ENCODE data around the gene TTC9C. TPM values are rescaled to one million over a fixed set of nuclear protein-coding genes. Genes with fewer than 3 reads are reported as not detected.

Gene TTC9C
- total and polyA plus RNA-seq, 7 experiments from 2014 or later: 12.0 to 53.0 (median 29.3) TPM

DNA sequence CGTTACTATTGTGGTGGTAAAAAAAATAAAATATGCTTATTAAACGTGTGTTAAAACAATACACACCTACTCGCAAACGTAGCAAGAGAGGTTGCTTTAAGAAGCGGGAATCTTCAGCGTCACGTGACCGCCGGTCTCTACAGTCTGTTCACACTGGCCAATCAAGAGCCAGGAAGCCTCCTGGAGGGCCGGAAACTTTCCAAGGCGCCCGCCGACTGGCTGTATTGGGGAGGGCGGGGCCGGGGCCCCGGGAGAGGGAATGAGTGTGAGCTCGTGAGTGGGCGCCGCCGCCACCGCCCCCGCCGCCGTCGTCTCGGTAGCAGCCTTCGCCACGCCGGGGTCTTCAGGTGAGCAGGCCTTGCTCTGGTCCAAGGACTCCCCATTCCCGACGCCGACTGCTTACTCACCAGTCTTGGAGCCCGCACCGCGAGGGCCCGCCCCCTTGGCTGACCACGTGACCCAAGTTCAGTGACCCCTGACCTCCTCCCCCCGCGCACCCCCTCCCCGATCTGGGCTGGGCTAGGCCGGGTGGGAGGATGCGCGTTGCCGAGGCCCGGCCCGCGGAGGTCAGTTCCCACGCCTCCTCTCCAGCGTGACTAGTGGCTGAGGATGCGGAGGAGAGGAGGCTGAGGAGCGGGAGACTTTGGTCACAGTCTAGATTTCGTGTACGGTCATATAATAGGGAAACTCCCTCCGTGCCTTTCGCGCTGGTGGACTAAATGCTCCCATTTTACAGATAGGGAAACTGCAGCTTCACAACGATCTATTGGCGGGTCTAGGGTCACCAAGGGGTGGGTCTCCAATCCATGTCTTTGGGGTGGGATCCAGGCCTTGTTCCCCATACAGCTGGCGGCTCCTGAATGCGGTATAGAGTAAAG lies 43.1 kb downstream of the TTC9C start, which contains the start of gene TAF6L:
TAF6L (plus strand) TSS at position 253 of the 878 bp plus-strand sequence. CDS start 4,388 bp downstream, outside the sequence.
- H3K4me3 Mint-ChIP-seq: peak within 1 kb of the TSS; percentile 88 to 98 (median 94)
- H3K9me3 Mint-ChIP-seq: no peaks in the 10 kb centered on the region
- intact Hi-C loops (cut with micrococcal nuclease): loop anchor here (1.0 kb wide), 10 partner anchors 10 to 180 kb away; partner anchors contain the start of genes POLR2G (in 2 of the 2), WDR74 (in 2 of the 2), ZBTB3 (in 2 of the 2) and HNRNPUL2 (in 1 of the 2)
- H3K27me3 Mint-ChIP-seq: no peaks in the 10 kb centered on the region
- CTCF ChIA-PET: interaction anchor here (0.6 to 2.2 kb wide), 4 partner anchors 9 to 85 kb away, joined by 3 to 10 read pairs (median 5); no protein-coding TSS in a partner anchor
- DNase-seq (peak; percentile 80 to 98 (median 82)), ATAC-seq (peak; percentile 92)
- H3K4me1 Mint-ChIP-seq: peaks cover 17 to 37% (median 27%) of the 10 kb centered on the region in 7 donors
- peaks cover 0 to 26% (median 0%) of the 10 kb centered on the region in 3 experiments for H3K36me3 ChIP-seq (ENCODE audit: control insufficient read depth in 2 of 3, insufficient read depth in 3 of 3, low read length in 3 of 3)
- no peaks in the 10 kb centered on the region for H3K27me3 ChIP-seq (ENCODE audit: control insufficient read depth in 2 of 2, insufficient read depth in 2 of 2, low read length in 2 of 2)
- H3K9me3 ChIP-seq (ENCODE audit: control insufficient read depth in 2 of 3, low read length in 3 of 3): no peaks in the 10 kb centered on the region
- peaks cover 0 to 15% (median 6%) of the 10 kb centered on the region in 5 donors for H3K36me3 Mint-ChIP-seq
- H3K4me3 ChIP-seq (ENCODE audit: low read length): peak within 1 kb of the TSS; percentile 66
- peak within 1 kb of the TSS; percentile 82 for H3K27ac ChIP-seq (ENCODE audit: low read depth, low read length)
- POLR2A ChIA-PET: interaction anchor here (0.7 to 7.7 kb wide), 27 partner anchors 9 to 179 kb away, joined by 3 to 74 read pairs (median 6); partner anchors contain the start of genes C11orf98, CSKMT, HNRNPUL2 and INTS5
- peak within 1 kb of the TSS; percentile 89 to 97 (median 94) for H3K27ac Mint-ChIP-seq
- H3K4me1 ChIP-seq (ENCODE audit: control insufficient read depth in 2 of 2, insufficient read depth in 2 of 2, low read length in 2 of 2): peaks cover 10 to 13% of the 10 kb centered on the region in 2 donors

DNA sequence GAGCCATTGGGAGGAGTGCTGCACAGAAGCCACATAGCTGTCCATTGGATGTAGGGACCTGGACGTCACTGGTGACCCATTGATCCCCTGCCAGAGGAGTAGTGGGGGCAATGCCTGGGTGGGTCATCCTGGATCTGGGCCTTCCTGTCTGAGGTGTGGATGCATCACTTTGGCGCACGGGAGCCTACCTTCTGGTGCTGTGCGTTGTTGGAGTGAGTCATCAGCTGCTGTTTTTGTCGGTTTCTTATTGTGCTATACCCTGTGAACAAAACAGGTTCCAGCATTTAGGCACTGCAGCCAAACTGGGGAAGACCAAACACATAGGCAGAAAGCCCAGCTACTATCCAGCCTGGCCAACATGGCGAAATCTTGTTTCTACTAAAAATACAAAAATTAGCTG lies 46.1 kb downstream of the TTC9C start:
- no peaks in the 10 kb centered on the region for H3K27me3 ChIP-seq (ENCODE audit: control insufficient read depth in 2 of 2, insufficient read depth in 2 of 2, low read length in 2 of 2)
- intact Hi-C loops (cut with micrococcal nuclease): no loop called here
- no peak overlapping the region for H3K27ac ChIP-seq (ENCODE audit: low read depth, low read length)
- no peaks in the 10 kb centered on the region for H3K27me3 Mint-ChIP-seq
- peaks cover 10 to 13% of the 10 kb centered on the region in 2 donors for H3K4me1 ChIP-seq (ENCODE audit: control insufficient read depth in 2 of 2, insufficient read depth in 2 of 2, low read length in 2 of 2)
- no peaks in the 10 kb centered on the region for H3K9me3 Mint-ChIP-seq
- H3K36me3 Mint-ChIP-seq: peaks cover 0 to 22% (median 7%) of the 10 kb centered on the region in 5 donors
- peak overlapping the region in 1 of 9 donors; percentile 49 for H3K27ac Mint-ChIP-seq
- DNase-seq (no peak), ATAC-seq (no peak)
- peaks cover 21 to 36% (median 27%) of the 10 kb centered on the region in 7 donors for H3K4me1 Mint-ChIP-seq
- peaks cover 0 to 33% (median 0%) of the 10 kb centered on the region in 3 experiments for H3K36me3 ChIP-seq (ENCODE audit: control insufficient read depth in 2 of 3, insufficient read depth in 3 of 3, low read length in 3 of 3)
- ChIA-PET CTCF (interaction anchor here (1.3 kb wide), 1 partner anchor 12 kb away, joined by 6 read pairs; the partner anchor contains the start of gene TMEM179B), POLR2A (interaction anchor here (0.8 to 3.3 kb wide), 9 partner anchors 13 to 109 kb away, joined by 3 to 15 read pairs (median 4); partner anchors contain the start of genes HNRNPUL2, POLR2G, TTC9C and ZBTB3)
- H3K4me3 ChIP-seq (ENCODE audit: low read length): no peak overlapping the region
- H3K9me3 ChIP-seq (ENCODE audit: control insufficient read depth in 2 of 3, low read length in 3 of 3): no peaks in the 10 kb centered on the region
- no peak overlapping the region for H3K4me3 Mint-ChIP-seq

DNA sequence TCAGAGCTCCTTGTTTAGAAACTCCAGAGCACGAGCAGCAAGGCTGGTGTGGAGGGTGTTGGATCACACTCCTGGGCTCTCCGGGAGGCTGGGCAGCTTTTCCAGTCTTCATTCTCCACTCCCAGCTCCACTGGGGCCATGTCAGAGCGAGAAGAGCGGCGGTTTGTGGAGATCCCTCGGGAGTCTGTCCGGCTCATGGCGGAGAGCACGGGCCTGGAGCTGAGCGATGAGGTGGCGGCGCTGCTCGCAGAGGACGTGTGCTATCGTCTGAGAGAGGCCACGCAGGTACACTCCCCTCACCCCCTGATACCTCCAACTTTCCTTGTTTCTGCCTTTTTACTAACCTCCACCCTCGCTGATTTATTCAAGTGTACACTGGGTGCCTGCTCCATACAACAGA lies 47.4 kb downstream of the TTC9C start:
- no peaks in the 10 kb centered on the region for H3K27me3 Mint-ChIP-seq
- CTCF ChIA-PET: interaction anchor here (1.3 kb wide), 2 partner anchors 11 to 215 kb away, joined by 3 to 6 read pairs; partner anchors contain the start of gene TMEM179B
- Histone ChIP-seq H3K27me3 (ENCODE audit: control insufficient read depth in 2 of 2, insufficient read depth in 2 of 2, low read length in 2 of 2) (no peaks in the 10 kb centered on the region), H3K9me3 (ENCODE audit: control insufficient read depth in 2 of 3, low read length in 3 of 3) (no peaks in the 10 kb centered on the region), H3K4me3 (ENCODE audit: low read length) (no peak overlapping the region), H3K36me3 (ENCODE audit: control insufficient read depth in 2 of 3, insufficient read depth in 3 of 3, low read length in 3 of 3) (peaks cover 0 to 33% (median 0%) of the 10 kb centered on the region in 3 experiments), H3K4me1 (ENCODE audit: control insufficient read depth in 2 of 2, insufficient read depth in 2 of 2, low read length in 2 of 2) (peaks cover under 1 to 2% of the 10 kb centered on the region in 2 donors), H3K27ac (ENCODE audit: low read depth, low read length) (no peak overlapping the region)
- POLR2A ChIA-PET: interaction anchor here (0.6 to 3.3 kb wide), 9 partner anchors 11 to 110 kb away, joined by 3 to 15 read pairs (median 4); partner anchors contain the start of genes POLR2G, TEX54, TMEM179B and ZBTB3
- H3K4me1 Mint-ChIP-seq: peaks cover 9 to 26% (median 15%) of the 10 kb centered on the region in 7 donors
- DNase-seq (no peak), ATAC-seq (no peak)
- H3K36me3 Mint-ChIP-seq: peaks cover 0 to 22% (median 7%) of the 10 kb centered on the region in 5 donors
- H3K27ac Mint-ChIP-seq: peak overlapping the region in 2 of 9 donors; percentile 12 to 24
- peak overlapping the region in 2 of 10 donors; percentile 16 to 45 for H3K4me3 Mint-ChIP-seq
- H3K9me3 Mint-ChIP-seq: no peaks in the 10 kb centered on the region
- intact Hi-C loops (cut with micrococcal nuclease): no loop called here

- H3K27me3 ChIP-seq (ENCODE audit: control insufficient read depth in 2 of 2, insufficient read depth in 2 of 2, low read length in 2 of 2): no peaks in the 10 kb centered on the region
- H3K36me3 ChIP-seq (ENCODE audit: control insufficient read depth in 2 of 3, insufficient read depth in 3 of 3, low read length in 3 of 3): peaks cover 0 to 41% (median 0%) of the 10 kb centered on the region in 3 experiments
- no peaks in the 10 kb centered on the region for H3K9me3 ChIP-seq (ENCODE audit: control insufficient read depth in 2 of 3, low read length in 3 of 3)
- Mint-ChIP-seq H3K27ac (peak overlapping the region in 4 of 9 donors; percentile 6 to 78 (median 38)), H3K4me3 (peak overlapping the region in 1 of 10 donors; percentile 4), H3K4me1 (peaks cover 0 to 14% (median 6%) of the 10 kb centered on the region in 7 donors), H3K36me3 (peaks cover 0 to 22% (median 7%) of the 10 kb centered on the region in 5 donors), H3K9me3 (no peaks in the 10 kb centered on the region), H3K27me3 (no peaks in the 10 kb centered on the region)
- POLR2A ChIA-PET: interaction anchor here (0.6 to 3.3 kb wide), 2 partner anchors 34 to 78 kb away, joined by 3 to 15 read pairs; no protein-coding TSS in a partner anchor
- CTCF ChIA-PET: interaction anchor here (0.6 to 1.5 kb wide), 2 partner anchors 9 to 23 kb away, joined by 3 to 5 read pairs; partner anchors contain the start of gene ZBTB3
- DNase-seq (no peak), ATAC-seq (no peak)
- intact Hi-C loops (cut with micrococcal nuclease): no loop called here
- H3K4me3 ChIP-seq (ENCODE audit: low read length): no peak overlapping the region
- no peak overlapping the region for H3K27ac ChIP-seq (ENCODE audit: low read depth, low read length)
- no peaks in the 10 kb centered on the region for H3K4me1 ChIP-seq (ENCODE audit: control insufficient read depth in 2 of 2, insufficient read depth in 2 of 2, low read length in 2 of 2)
These were observed 49.1 kb downstream of the TTC9C start for GRCh38 chr11:62777389-62777788.

- no peak for ATAC-seq
- H3K36me3 Mint-ChIP-seq: peaks cover 0 to 22% (median 7%) of the 10 kb centered on the region in 5 donors
- H3K9me3 Mint-ChIP-seq: no peaks in the 10 kb centered on the region
- CTCF ChIA-PET: no interaction called here
- intact Hi-C loops (cut with micrococcal nuclease): no loop called here
- H3K36me3 ChIP-seq (ENCODE audit: control insufficient read depth in 2 of 3, insufficient read depth in 3 of 3, low read length in 3 of 3): peaks cover 0 to 47% (median 0%) of the 10 kb centered on the region in 3 experiments
- peak overlapping the region in 3 of 9 donors; percentile 36 to 77 (median 62) for H3K27ac Mint-ChIP-seq
- peaks cover 0 to 14% (median 6%) of the 10 kb centered on the region in 7 donors for H3K4me1 Mint-ChIP-seq
- no peak overlapping the region for H3K4me3 Mint-ChIP-seq
- H3K27me3 ChIP-seq (ENCODE audit: control insufficient read depth in 2 of 2, insufficient read depth in 2 of 2, low read length in 2 of 2): no peaks in the 10 kb centered on the region
- H3K27me3 Mint-ChIP-seq: no peaks in the 10 kb centered on the region
- H3K4me3 ChIP-seq (ENCODE audit: low read length): no peak overlapping the region
- DNase-seq: no peak
- H3K4me1 ChIP-seq (ENCODE audit: control insufficient read depth in 2 of 2, insufficient read depth in 2 of 2, low read length in 2 of 2): no peaks in the 10 kb centered on the region
- POLR2A ChIA-PET: no interaction called here
- no peaks in the 10 kb centered on the region for H3K9me3 ChIP-seq (ENCODE audit: control insufficient read depth in 2 of 3, low read length in 3 of 3)
- no peak overlapping the region for H3K27ac ChIP-seq (ENCODE audit: low read depth, low read length)
These were observed 50.2 kb downstream of the TTC9C start for GRCh38 chr11:62778441-62778840.

DNA sequence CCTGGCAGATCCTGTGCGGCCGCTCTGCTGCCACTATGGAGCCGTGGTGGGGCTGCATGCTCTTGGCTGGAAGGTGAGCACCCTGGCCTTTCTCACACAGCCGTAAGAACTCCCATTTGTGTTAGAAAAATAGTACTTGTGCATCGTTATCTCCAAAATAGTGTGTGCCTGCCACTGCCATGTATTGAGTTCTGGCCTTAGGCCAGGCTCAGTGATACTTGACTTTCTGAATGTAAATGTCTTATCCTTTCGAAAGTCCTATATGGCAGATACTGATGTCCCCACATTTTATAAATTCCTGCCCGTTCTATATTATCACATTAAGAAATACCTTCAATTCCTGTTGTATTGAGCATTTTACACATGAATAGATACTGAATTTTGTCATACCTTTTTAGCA lies 54.5 kb downstream of the TTC9C start:
- H3K4me1 Mint-ChIP-seq: peaks cover 0 to 18% (median 12%) of the 10 kb centered on the region in 7 donors

More for the DNA sequence above, 54.5 kb downstream of the TTC9C start:
- POLR2A ChIA-PET: interaction anchor here (0.9 kb wide), 1 partner anchor 45 kb away, joined by 3 read pairs; no protein-coding TSS in a partner anchor
- Histone ChIP-seq H3K4me1 (ENCODE audit: control insufficient read depth in 2 of 2, insufficient read depth in 2 of 2, low read length in 2 of 2) (peaks cover 8 to 11% of the 10 kb centered on the region in 2 donors), H3K4me3 (ENCODE audit: low read length) (no peak overlapping the region), H3K27ac (ENCODE audit: low read depth, low read length) (no peak overlapping the region), H3K36me3 (ENCODE audit: control insufficient read depth in 2 of 3, insufficient read depth in 3 of 3, low read length in 3 of 3) (peaks cover 0 to 35% (median 0%) of the 10 kb centered on the region in 3 experiments), H3K9me3 (ENCODE audit: control insufficient read depth in 2 of 3, low read length in 3 of 3) (no peaks in the 10 kb centered on the region), H3K27me3 (ENCODE audit: control insufficient read depth in 2 of 2, insufficient read depth in 2 of 2, low read length in 2 of 2) (no peaks in the 10 kb centered on the region)
- CTCF ChIA-PET: no interaction called here
- no peak overlapping the region for H3K4me3 Mint-ChIP-seq
- peak overlapping the region in 1 of 9 donors; percentile 57 for H3K27ac Mint-ChIP-seq
- no peak for DNase-seq
- H3K27me3 Mint-ChIP-seq: no peaks in the 10 kb centered on the region
- no peak for ATAC-seq
- H3K9me3 Mint-ChIP-seq: no peaks in the 10 kb centered on the region
- intact Hi-C loops (cut with micrococcal nuclease): no loop called here
- peaks cover 0 to 13% (median 4%) of the 10 kb centered on the region in 5 donors for H3K36me3 Mint-ChIP-seq

All from naive thymus-derived CD4-positive, alpha-beta T cell (primary cell).